Thyroid gland (tissue), 4 donors: ENCODE results near the gene FHIT.

Experiments
- CTCF ChIP-seq, 6 experiments: fragments of 200-600 bp in 3 of 6; fragments of 450-650 bp in 3 of 6; sonication (generic) in 3 of 6; IDR thresholded peaks; one replicate each; pipeline ENCODE4 v1.5.1; 2016 to 2019; ENCODE audit warnings: antibody characterized with exemption in 6 of 6, mild to moderate bottlenecking in 2 of 6, inconsistent platforms in 1 of 6, moderate library complexity in 1 of 6
- POLR2A ChIP-seq, 2 donors: fragments of 450-650 bp; IDR thresholded peaks; one replicate each; pipeline ENCODE4 v1.6.1; 2017; ENCODE audit warnings: antibody characterized with exemption in 2 of 2, mild to moderate bottlenecking in 2 of 2, moderate library complexity in 1 of 2

- no peak for TF ChIP-seq CTCF (IDR thresholded peaks at IDR 0.05)
- TF ChIP-seq POLR2A (IDR thresholded peaks at IDR 0.05) = no peak
Measured at GRCh38 chr3:59879031-59879581, 1372.1 kb downstream of the FHIT start.
